ENCODE results near the gene ITGB4. TPM values are rescaled to one million over a fixed set of nuclear protein-coding genes. Genes with fewer than 3 reads are reported as not detected.
A peak's percentile ranks its signal among the peaks of the same experiment; 100 is the strongest.

Gene ITGB4
- total and polyA plus RNA-seq, 2 of the 13 experiments (the other 11 are each of a cell fraction or from before 2014, with no cell fraction given) = 6.9 to 14.5 TPM

GRCh38 chr17:75758131-75758905, 37.1 kb downstream of the ITGB4 start (continued):
- TF ChIP-seq MTA1 (CRISPR knock-in tag; IDR thresholded peaks at IDR 0.05; ENCODE audit: borderline replicate concordance) (0 out of 2 replicates have a peak, but pooled peaks have one; percentile 19), RAD21 (CRISPR knock-in tag; IDR thresholded peaks at IDR 0.05) (0 out of 2 replicates have a peak, but pooled peaks have one; percentile 37), ZNF841 (CRISPR knock-in tag; IDR thresholded peaks at IDR 0.05; ENCODE audit: borderline replicate concordance) (no peak), ZNF790 (CRISPR knock-in tag; IDR thresholded peaks at IDR 0.05; ENCODE audit: borderline replicate concordance) (no peak), TSC22D2 (CRISPR knock-in tag; IDR thresholded peaks at IDR 0.05; ENCODE audit: borderline replicate concordance) (no peak), FOXJ3 (CRISPR knock-in tag; IDR thresholded peaks at IDR 0.05; ENCODE audit: borderline replicate concordance) (no peak), NFYB (CRISPR knock-in tag; IDR thresholded peaks at IDR 0.05) (no peak), ZNF30 (CRISPR knock-in tag; IDR thresholded peaks at IDR 0.05) (no peak), GTF3A (CRISPR knock-in tag; conservative IDR thresholded peaks at IDR 0.05) (0 out of 2 replicates have a peak, but pooled peaks have one; percentile 23), ZBTB21 (CRISPR knock-in tag; IDR thresholded peaks at IDR 0.05) (no peak), ZNF101 (CRISPR knock-in tag; IDR thresholded peaks at IDR 0.05; ENCODE audit: borderline replicate concordance, low read depth) (no peak)
- TF ChIP-seq, protein P1, sequence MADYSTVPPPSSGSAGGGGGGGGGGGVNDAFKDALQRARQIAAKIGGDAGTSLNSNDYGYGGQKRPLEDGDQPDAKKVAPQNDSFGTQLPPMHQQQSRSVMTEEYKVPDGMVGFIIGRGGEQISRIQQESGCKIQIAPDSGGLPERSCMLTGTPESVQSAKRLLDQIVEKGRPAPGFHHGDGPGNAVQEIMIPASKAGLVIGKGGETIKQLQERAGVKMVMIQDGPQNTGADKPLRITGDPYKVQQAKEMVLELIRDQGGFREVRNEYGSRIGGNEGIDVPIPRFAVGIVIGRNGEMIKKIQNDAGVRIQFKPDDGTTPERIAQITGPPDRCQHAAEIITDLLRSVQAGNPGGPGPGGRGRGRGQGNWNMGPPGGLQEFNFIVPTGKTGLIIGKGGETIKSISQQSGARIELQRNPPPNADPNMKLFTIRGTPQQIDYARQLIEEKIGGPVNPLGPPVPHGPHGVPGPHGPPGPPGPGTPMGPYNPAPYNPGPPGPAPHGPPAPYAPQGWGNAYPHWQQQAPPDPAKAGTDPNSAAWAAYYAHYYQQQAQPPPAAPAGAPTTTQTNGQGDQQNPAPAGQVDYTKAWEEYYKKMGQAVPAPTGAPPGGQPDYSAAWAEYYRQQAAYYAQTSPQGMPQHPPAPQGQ (CRISPR knock-in tag; IDR thresholded peaks at IDR 0.05; ENCODE audit: borderline replicate concordance) = no peak
- TF ChIP-seq, protein P2, sequence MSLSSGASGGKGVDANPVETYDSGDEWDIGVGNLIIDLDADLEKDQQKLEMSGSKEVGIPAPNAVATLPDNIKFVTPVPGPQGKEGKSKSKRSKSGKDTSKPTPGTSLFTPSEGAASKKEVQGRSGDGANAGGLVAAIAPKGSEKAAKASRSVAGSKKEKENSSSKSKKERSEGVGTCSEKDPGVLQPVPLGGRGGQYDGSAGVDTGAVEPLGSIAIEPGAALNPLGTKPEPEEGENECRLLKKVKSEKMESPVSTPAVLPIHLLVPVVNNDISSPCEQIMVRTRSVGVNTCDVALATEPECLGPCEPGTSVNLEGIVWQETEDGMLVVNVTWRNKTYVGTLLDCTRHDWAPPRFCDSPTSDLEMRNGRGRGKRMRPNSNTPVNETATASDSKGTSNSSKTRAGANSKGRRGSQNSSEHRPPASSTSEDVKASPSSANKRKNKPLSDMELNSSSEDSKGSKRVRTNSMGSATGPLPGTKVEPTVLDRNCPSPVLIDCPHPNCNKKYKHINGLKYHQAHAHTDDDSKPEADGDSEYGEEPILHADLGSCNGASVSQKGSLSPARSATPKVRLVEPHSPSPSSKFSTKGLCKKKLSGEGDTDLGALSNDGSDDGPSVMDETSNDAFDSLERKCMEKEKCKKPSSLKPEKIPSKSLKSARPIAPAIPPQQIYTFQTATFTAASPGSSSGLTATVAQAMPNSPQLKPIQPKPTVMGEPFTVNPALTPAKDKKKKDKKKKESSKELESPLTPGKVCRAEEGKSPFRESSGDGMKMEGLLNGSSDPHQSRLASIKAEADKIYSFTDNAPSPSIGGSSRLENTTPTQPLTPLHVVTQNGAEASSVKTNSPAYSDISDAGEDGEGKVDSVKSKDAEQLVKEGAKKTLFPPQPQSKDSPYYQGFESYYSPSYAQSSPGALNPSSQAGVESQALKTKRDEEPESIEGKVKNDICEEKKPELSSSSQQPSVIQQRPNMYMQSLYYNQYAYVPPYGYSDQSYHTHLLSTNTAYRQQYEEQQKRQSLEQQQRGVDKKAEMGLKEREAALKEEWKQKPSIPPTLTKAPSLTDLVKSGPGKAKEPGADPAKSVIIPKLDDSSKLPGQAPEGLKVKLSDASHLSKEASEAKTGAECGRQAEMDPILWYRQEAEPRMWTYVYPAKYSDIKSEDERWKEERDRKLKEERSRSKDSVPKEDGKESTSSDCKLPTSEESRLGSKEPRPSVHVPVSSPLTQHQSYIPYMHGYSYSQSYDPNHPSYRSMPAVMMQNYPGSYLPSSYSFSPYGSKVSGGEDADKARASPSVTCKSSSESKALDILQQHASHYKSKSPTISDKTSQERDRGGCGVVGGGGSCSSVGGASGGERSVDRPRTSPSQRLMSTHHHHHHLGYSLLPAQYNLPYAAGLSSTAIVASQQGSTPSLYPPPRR (CRISPR knock-in tag; IDR thresholded peaks at IDR 0.05; ENCODE audit: borderline replicate concordance) = no peak
- TF ChIP-seq, protein P3, sequence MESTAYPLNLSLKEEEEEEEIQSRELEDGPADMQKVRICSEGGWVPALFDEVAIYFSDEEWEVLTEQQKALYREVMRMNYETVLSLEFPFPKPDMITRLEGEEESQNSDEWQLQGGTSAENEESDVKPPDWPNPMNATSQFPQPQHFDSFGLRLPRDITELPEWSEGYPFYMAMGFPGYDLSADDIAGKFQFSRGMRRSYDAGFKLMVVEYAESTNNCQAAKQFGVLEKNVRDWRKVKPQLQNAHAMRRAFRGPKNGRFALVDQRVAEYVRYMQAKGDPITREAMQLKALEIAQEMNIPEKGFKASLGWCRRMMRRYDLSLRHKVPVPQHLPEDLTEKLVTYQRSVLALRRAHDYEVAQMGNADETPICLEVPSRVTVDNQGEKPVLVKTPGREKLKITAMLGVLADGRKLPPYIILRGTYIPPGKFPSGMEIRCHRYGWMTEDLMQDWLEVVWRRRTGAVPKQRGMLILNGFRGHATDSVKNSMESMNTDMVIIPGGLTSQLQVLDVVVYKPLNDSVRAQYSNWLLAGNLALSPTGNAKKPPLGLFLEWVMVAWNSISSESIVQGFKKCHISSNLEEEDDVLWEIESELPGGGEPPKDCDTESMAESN (CRISPR knock-in tag; conservative IDR thresholded peaks at IDR 0.05) = peak; percentile 54; the same call in 1 of the 2 replicates
- TF ChIP-seq, protein P4, sequence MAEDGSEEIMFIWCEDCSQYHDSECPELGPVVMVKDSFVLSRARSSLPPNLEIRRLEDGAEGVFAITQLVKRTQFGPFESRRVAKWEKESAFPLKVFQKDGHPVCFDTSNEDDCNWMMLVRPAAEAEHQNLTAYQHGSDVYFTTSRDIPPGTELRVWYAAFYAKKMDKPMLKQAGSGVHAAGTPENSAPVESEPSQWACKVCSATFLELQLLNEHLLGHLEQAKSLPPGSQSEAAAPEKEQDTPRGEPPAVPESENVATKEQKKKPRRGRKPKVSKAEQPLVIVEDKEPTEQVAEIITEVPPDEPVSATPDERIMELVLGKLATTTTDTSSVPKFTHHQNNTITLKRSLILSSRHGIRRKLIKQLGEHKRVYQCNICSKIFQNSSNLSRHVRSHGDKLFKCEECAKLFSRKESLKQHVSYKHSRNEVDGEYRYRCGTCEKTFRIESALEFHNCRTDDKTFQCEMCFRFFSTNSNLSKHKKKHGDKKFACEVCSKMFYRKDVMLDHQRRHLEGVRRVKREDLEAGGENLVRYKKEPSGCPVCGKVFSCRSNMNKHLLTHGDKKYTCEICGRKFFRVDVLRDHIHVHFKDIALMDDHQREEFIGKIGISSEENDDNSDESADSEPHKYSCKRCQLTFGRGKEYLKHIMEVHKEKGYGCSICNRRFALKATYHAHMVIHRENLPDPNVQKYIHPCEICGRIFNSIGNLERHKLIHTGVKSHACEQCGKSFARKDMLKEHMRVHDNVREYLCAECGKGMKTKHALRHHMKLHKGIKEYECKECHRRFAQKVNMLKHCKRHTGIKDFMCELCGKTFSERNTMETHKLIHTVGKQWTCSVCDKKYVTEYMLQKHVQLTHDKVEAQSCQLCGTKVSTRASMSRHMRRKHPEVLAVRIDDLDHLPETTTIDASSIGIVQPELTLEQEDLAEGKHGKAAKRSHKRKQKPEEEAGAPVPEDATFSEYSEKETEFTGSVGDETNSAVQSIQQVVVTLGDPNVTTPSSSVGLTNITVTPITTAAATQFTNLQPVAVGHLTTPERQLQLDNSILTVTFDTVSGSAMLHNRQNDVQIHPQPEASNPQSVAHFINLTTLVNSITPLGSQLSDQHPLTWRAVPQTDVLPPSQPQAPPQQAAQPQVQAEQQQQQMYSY (CRISPR knock-in tag; IDR thresholded peaks at IDR 0.05) = no peak
